WTC11 (cell line): ENCODE measurements around the gene NFIX. TPM values are rescaled to one million over a fixed set of nuclear protein-coding genes. Genes with fewer than 3 reads are reported as not detected.

Experiments
- ATAC-seq: fragments of 200-7000 bp; cut with Tn5 transposase; 2 replicates; pipeline ENCODE4 v1.10.0; 2021; ENCODE audit warnings: mild to moderate bottlenecking, moderate library complexity
- CTCF ChIA-PET: fragments of 300-600 bp; sonication (Branson Sonifier 250); formaldehyde crosslinking; loops from one replicate; lab custom pipeline; 2021; ENCODE audit warnings: antibody characterized with exemption; lab: Charles Lee
- POLR2A ChIA-PET: fragments of 350-600 bp; sonication (Branson Sonifier 250); formaldehyde crosslinking; loops from one replicate; lab custom pipeline; 2021; ENCODE audit warnings: antibody characterized with exemption; lab: Charles Lee
- DNase-seq: peaks from one replicate; pipeline ENCODE4 v3.0.0; 2021; ENCODE audit warnings: low spot score
- H3K27ac Mint-ChIP-seq: 2 replicates; pipeline ENCODE4 v1.8.0; 2021; ENCODE audit warnings: mixed read lengths
- H3K27me3 Mint-ChIP-seq: 2 replicates; pipeline ENCODE4 v1.8.0; 2021; ENCODE audit warnings: low read depth, mild to moderate bottlenecking, moderate library complexity, mixed read lengths
- H3K36me3 Mint-ChIP-seq: 2 replicates; pipeline ENCODE4 v1.8.0; 2021; ENCODE audit warnings: mixed read lengths
- H3K4me1 Mint-ChIP-seq: 2 replicates; pipeline ENCODE4 v1.8.0; 2022; ENCODE audit warnings: mixed read lengths
- H3K4me3 Mint-ChIP-seq: 2 replicates; pipeline ENCODE4 v1.8.0; 2021; ENCODE audit warnings: mild to moderate bottlenecking, moderate library complexity, mixed read lengths
- H3K9me3 Mint-ChIP-seq: 2 replicates; pipeline ENCODE4 v1.8.0; 2021; ENCODE audit warnings: mixed read lengths
- ATF3 ChIP-seq: sonication (generic); formaldehyde crosslinking; conservative IDR thresholded peaks from 2 replicates; pipeline ENCODE4 v1.8.1; 2022; ENCODE audit warnings: mild to moderate bottlenecking, missing genetic modification reagents
- CDX4 ChIP-seq: fragments of 250-450 bp; sonication (Bioruptor Pico); IDR thresholded peaks from 2 replicates; pipeline ENCODE4 v1.9.0; 2021; ENCODE audit warnings: moderate library complexity, mild to moderate bottlenecking, inconsistent platforms, borderline replicate concordance
- CREB1 ChIP-seq: sonication (generic); formaldehyde crosslinking; IDR thresholded peaks from 2 replicates; pipeline ENCODE4 v1.8.0; 2023; ENCODE audit warnings: mild to moderate bottlenecking, missing genetic modification reagents
- CREM ChIP-seq: sonication (generic); formaldehyde crosslinking; IDR thresholded peaks from 2 replicates; pipeline ENCODE4 v1.8.1; 2022; ENCODE audit warnings: mild to moderate bottlenecking, missing genetic modification reagents, moderate library complexity
- EMX1 ChIP-seq: fragments of 250-450 bp; sonication (Bioruptor Pico); IDR thresholded peaks from 2 replicates; pipeline ENCODE4 v1.8.0; 2021; ENCODE audit warnings: mild to moderate bottlenecking
- ESRRA ChIP-seq: sonication (generic); formaldehyde crosslinking; IDR thresholded peaks from 2 replicates; pipeline ENCODE4 v1.8.1; 2022; ENCODE audit warnings: mild to moderate bottlenecking, missing genetic modification reagents, borderline replicate concordance
- FOXJ3 ChIP-seq: sonication (generic); formaldehyde crosslinking; IDR thresholded peaks from 2 replicates; pipeline ENCODE4 v1.9.0; 2021; ENCODE audit warnings: missing genetic modification reagents, mild to moderate bottlenecking, borderline replicate concordance
- KAT7 ChIP-seq: sonication (generic); formaldehyde crosslinking; IDR thresholded peaks from 2 replicates; pipeline ENCODE4 v1.8.1; 2023; ENCODE audit warnings: missing genetic modification reagents, mild to moderate bottlenecking, borderline replicate concordance
- MLX ChIP-seq: sonication (generic); formaldehyde crosslinking; IDR thresholded peaks from 2 replicates; pipeline ENCODE4 v1.8.1; 2023; ENCODE audit warnings: mild to moderate bottlenecking, missing genetic modification reagents, moderate library complexity
- MYBL2 ChIP-seq: sonication (generic); formaldehyde crosslinking; IDR thresholded peaks from 2 replicates; pipeline ENCODE4 v1.8.1; 2023; ENCODE audit warnings: mild to moderate bottlenecking, moderate library complexity, missing genetic modification reagents
- NR1H2 ChIP-seq: sonication (generic); formaldehyde crosslinking; IDR thresholded peaks from 2 replicates; pipeline ENCODE4 v1.9.0; 2021; ENCODE audit warnings: mild to moderate bottlenecking, moderate library complexity, missing genetic modification reagents
- PRDM15 ChIP-seq: sonication (generic); formaldehyde crosslinking; IDR thresholded peaks from 2 replicates; pipeline ENCODE4 v1.8.0; 2022; ENCODE audit warnings: missing genetic modification reagents
- PRRX2 ChIP-seq: fragments of 250-450 bp; sonication (Bioruptor Pico); IDR thresholded peaks from 2 replicates; pipeline ENCODE4 v1.8.0; 2021; ENCODE audit warnings: mild to moderate bottlenecking
- ZBTB43 ChIP-seq: sonication (generic); formaldehyde crosslinking; IDR thresholded peaks from 2 replicates; pipeline ENCODE4 v1.8.1; 2023; ENCODE audit warnings: mild to moderate bottlenecking, missing genetic modification reagents
- ZNF121 ChIP-seq: sonication (generic); formaldehyde crosslinking; IDR thresholded peaks from 2 replicates; pipeline ENCODE4 v1.8.0; 2023; ENCODE audit warnings: missing genetic modification reagents
- ZNF423 ChIP-seq: fragments of 250-450 bp; sonication (Bioruptor Pico); IDR thresholded peaks from 2 replicates; pipeline ENCODE4 v2.1.2; 2022; ENCODE audit warnings: mild to moderate bottlenecking, moderate library complexity
- ZNF425 ChIP-seq: fragments of 250-450 bp; sonication (Bioruptor Pico); conservative IDR thresholded peaks from 2 replicates; pipeline ENCODE4 v1.9.0; 2021; ENCODE audit warnings: mild to moderate bottlenecking
- ZNF512 ChIP-seq: sonication (generic); formaldehyde crosslinking; IDR thresholded peaks from 2 replicates; pipeline ENCODE4 v1.8.1; 2022; ENCODE audit warnings: missing genetic modification reagents, borderline replicate concordance
- ZNF671 ChIP-seq: fragments of 250-450 bp; sonication (Bioruptor Pico); IDR thresholded peaks from 2 replicates; pipeline ENCODE4 v1.8.0; 2021; ENCODE audit warnings: mild to moderate bottlenecking
- total RNA-seq: library from RNA; stranded (reverse); gene quantifications from 3 replicates; pipeline ENCODE4 v1.2.3, GENCODE V29; 2021

Gene NFIX
- total RNA-seq, 1 experiment from 2014 or later: 1.4 TPM

GRCh38 chr19:13005253-13005652 is 10.0 kb downstream of the NFIX start:
- ChIA-PET CTCF (interaction anchor here (0.9 to 4.5 kb wide), 13 partner anchors 20 to 99 kb away, joined by 3 to 36 read pairs (median 5); no protein-coding TSS in a partner anchor), POLR2A (no interaction called here)
- no peak for DNase-seq
- no peak overlapping the region for H3K4me3 Mint-ChIP-seq
- H3K9me3 Mint-ChIP-seq: no peaks in the 10 kb centered on the region
- H3K27me3 Mint-ChIP-seq: peaks cover 88% of the 10 kb centered on the region
- no peaks in the 10 kb centered on the region for H3K36me3 Mint-ChIP-seq
- TF ChIP-seq NR1H2 (CRISPR knock-in tag): no peak
- no peak for TF ChIP-seq CREM (CRISPR knock-in tag)
- TF ChIP-seq ZNF425 (CRISPR knock-in tag): no peak
- TF ChIP-seq ESRRA (CRISPR knock-in tag): no peak
- TF ChIP-seq CDX4: no peak
- TF ChIP-seq ZNF512 (CRISPR knock-in tag): no peak
- TF ChIP-seq PRRX2: no peak
- TF ChIP-seq EMX1 (CRISPR knock-in tag): no peak
- no peak for TF ChIP-seq CREB1 (CRISPR knock-in tag)
- peaks cover 3% of the 10 kb centered on the region for H3K4me1 Mint-ChIP-seq
- H3K27ac Mint-ChIP-seq: no peak overlapping the region
- ATAC-seq: no peak

- no peak overlapping the region for H3K4me3 Mint-ChIP-seq
- CTCF ChIA-PET: interaction anchor here (1.0 to 4.5 kb wide), 8 partner anchors 21 to 88 kb away, joined by 3 to 36 read pairs (median 10); no protein-coding TSS in a partner anchor
- TF ChIP-seq ZNF121 (CRISPR knock-in tag): no peak
- TF ChIP-seq MLX (CRISPR knock-in tag): no peak
- TF ChIP-seq KAT7: no peak
- peak; percentile 23; the same call in 1 of the 2 replicates for TF ChIP-seq ZNF423 (CRISPR knock-in tag)
- TF ChIP-seq, all 79 proteins: peak for 1
- H3K4me1 Mint-ChIP-seq: peaks cover 8% of the 10 kb centered on the region
- POLR2A ChIA-PET: no interaction called here
- no peaks in the 10 kb centered on the region for H3K9me3 Mint-ChIP-seq
- H3K27me3 Mint-ChIP-seq: peaks cover 88% of the 10 kb centered on the region
- ATAC-seq: no peak
- H3K36me3 Mint-ChIP-seq: no peaks in the 10 kb centered on the region
- no peak overlapping the region for H3K27ac Mint-ChIP-seq
- DNase-seq: no peak
These were observed 10.6 kb downstream of the NFIX start for GRCh38 chr19:13005861-13006370.

GRCh38 chr19:13006431-13007281 is 11.4 kb downstream of the NFIX start:
- Mint-ChIP-seq H3K9me3 (no peaks in the 10 kb centered on the region), H3K36me3 (no peaks in the 10 kb centered on the region), H3K27me3 (peaks cover 88% of the 10 kb centered on the region), H3K4me3 (no peak overlapping the region), H3K4me1 (peaks cover 12% of the 10 kb centered on the region), H3K27ac (no peak overlapping the region)
- ATAC-seq (no peak), DNase-seq (no peak)
- ChIA-PET POLR2A (no interaction called here), CTCF (interaction anchor here (0.8 to 4.5 kb wide), 10 partner anchors 12 to 88 kb away, joined by 3 to 36 read pairs (median 6); no protein-coding TSS in a partner anchor)
- no peak for TF ChIP-seq EMX1 (CRISPR knock-in tag)
- TF ChIP-seq PRDM15 (CRISPR knock-in tag): no peak
- TF ChIP-seq FOXJ3: no peak
- TF ChIP-seq ZBTB43: no peak
- TF ChIP-seq ATF3 (CRISPR knock-in tag): no peak
- TF ChIP-seq MYBL2: no peak
- no peak for TF ChIP-seq CDX4
- TF ChIP-seq ZNF671: no peak
